Naive thymus-derived CD8-positive, alpha-beta T cell (primary cell): ENCODE data around the gene CLDN19. TPM values are rescaled to one million over a fixed set of nuclear protein-coding genes. Genes with fewer than 3 reads are reported as not detected.

ENCODE experiments used
- ATAC-seq, 2 donors: fragments of 150-1000 bp; cut with Tn5 transposase in 1 of 2; sonication (Bioruptor Pico), chemical (Tn5 transposase) in 1 of 2; 1 replicate in 1 of 2; 2 replicates in 1 of 2; pipeline ENCODE4 v1.10.0; 2021; ENCODE audit warnings: mild to moderate bottlenecking in 2 of 2, moderate library complexity in 2 of 2
- POLR2A ChIA-PET: fragments of 350-600 bp; sonication (Branson Sonifier 250); formaldehyde crosslinking; loops from one replicate; lab custom pipeline; 2021; ENCODE audit warnings: antibody characterized with exemption; lab: Charles Lee
- DNase-seq, 10 donors: peaks; one replicate each; pipeline versions ENCODE4 v3.0.0 to v3.0.0-alpha.2; 2020 to 2022
- H3K27ac Mint-ChIP-seq, 10 donors: one replicate each; pipeline ENCODE4 v1.8.0; 2020 to 2022; ENCODE audit warnings: mild to moderate bottlenecking in 10 of 10, mixed read lengths in 10 of 10, moderate library complexity in 4 of 10, inconsistent platforms in 1 of 10
- H3K27me3 Mint-ChIP-seq, 5 donors: one replicate each; pipeline ENCODE4 v1.8.0; 2021 to 2022; ENCODE audit warnings: mixed read lengths in 5 of 5
- H3K36me3 Mint-ChIP-seq, 3 donors: one replicate each; pipeline ENCODE4 v1.8.0; 2020 to 2022; ENCODE audit warnings: mixed read lengths in 3 of 3, mild to moderate bottlenecking in 2 of 3, inconsistent platforms in 1 of 3
- H3K4me1 Mint-ChIP-seq, 4 donors: one replicate each; pipeline ENCODE4 v1.8.0; 2021 to 2022; ENCODE audit warnings: mixed read lengths in 4 of 4
- H3K4me3 Mint-ChIP-seq, 10 donors: one replicate each; pipeline ENCODE4 v1.8.0; 2020 to 2022; ENCODE audit warnings: mild to moderate bottlenecking in 10 of 10, mixed read lengths in 10 of 10, moderate library complexity in 6 of 10, inconsistent platforms in 1 of 10
- H3K9me3 Mint-ChIP-seq, 9 donors: one replicate each; pipeline ENCODE4 v1.8.0; 2020 to 2022; ENCODE audit warnings: mixed read lengths in 9 of 9, mild to moderate bottlenecking in 3 of 9, inconsistent platforms in 1 of 9, moderate library complexity in 1 of 9
- polyA plus RNA-seq, 3 donors: library from polyadenylated mRNA; unstranded; fragments of 300-500 nt; fragmentation: Illumina TruSeq; gene quantifications; one replicate each; pipeline ENCODE4 v1.2.3, GENCODE V29; 2021
- total RNA-seq, 8 experiments: library from RNA in 2 of 8; stranded (reverse) in 2 of 8; gene quantifications; one replicate each; pipeline ENCODE4 v1.2.3 and lab custom pipeline; 2021 to 2026

Gene CLDN19
- total and polyA plus RNA-seq, 5 experiments from 2014 or later, result not detected

GRCh38 chr1:42686418-42686817, 53.6 kb downstream of the CLDN19 start:
- POLR2A ChIA-PET, result interaction anchor here (1.0 kb wide), 1 partner anchor 28 kb away, joined by 3 read pairs; the partner anchor contains the start of gene PPIH
- ATAC-seq (no peak), DNase-seq (no peak)
- H3K9me3 Mint-ChIP-seq, result peaks cover 0 to 2% (median 0%) of the 10 kb centered on the region in 9 donors
- H3K4me3 Mint-ChIP-seq, result peak overlapping the region in 9 of 10 donors; percentile 22 to 94 (median 52)
- H3K36me3 Mint-ChIP-seq, result peaks cover 0 to 38% (median 12%) of the 10 kb centered on the region in 3 donors
- peak overlapping the region in 5 of 10 donors; percentile 29 to 54 (median 49) for H3K27ac Mint-ChIP-seq
- peaks cover 30 to 86% (median 79%) of the 10 kb centered on the region in 4 donors for H3K4me1 Mint-ChIP-seq
- peaks cover 0 to 1% (median 0%) of the 10 kb centered on the region in 5 donors for H3K27me3 Mint-ChIP-seq

- ATAC-seq (no peak), DNase-seq (no peak)
- POLR2A ChIA-PET, result interaction anchor here (0.6 to 3.9 kb wide), 5 partner anchors 13 to 227 kb away, joined by 3 to 49 read pairs (median 8); partner anchors contain the start of genes C1orf50 and P3H1
- Mint-ChIP-seq H3K4me1 (peaks cover 41 to 80% (median 78%) of the 10 kb centered on the region in 4 donors), H3K27me3 (peaks cover 0 to 1% (median 0%) of the 10 kb centered on the region in 5 donors), H3K27ac (peak overlapping the region in 9 of 10 donors; percentile 81 to 97 (median 94)), H3K36me3 (peaks cover 0 to 35% (median 12%) of the 10 kb centered on the region in 3 donors), H3K4me3 (peak overlapping the region; percentile 86 to 98 (median 94)), H3K9me3 (peaks cover 0 to 2% (median 0%) of the 10 kb centered on the region in 9 donors)
Observed at GRCh38 chr1:42684139-42684538, 55.9 kb downstream of the CLDN19 start.

Other genes with a start within 250 kb of the CLDN19 start
- 10 to 100 TPM; 46.3 to 49.4 TPM for gene PPIH, start 81.8 kb downstream of the CLDN19 start, total RNA-seq
- 100 to 1,000 TPM in 1 of 3 donors, 10 to 100 TPM in 2; 82.3 to 100 (median 85.0) TPM for gene PPIH, start 81.8 kb downstream of the CLDN19 start, polyA plus RNA-seq
- 100 to 1,000 TPM; 308 to 319 TPM for gene YBX1, start 57.8 kb downstream of the CLDN19 start, total RNA-seq
- gene YBX1, start 57.8 kb downstream of the CLDN19 start, polyA plus RNA-seq, result 10 to 100 TPM; 80.5 to 89.2 (median 83.0) TPM
- 10 to 100 TPM; 48.4 to 55.2 TPM for gene P3H1, start 26.8 kb upstream of the CLDN19 start, total RNA-seq
- gene P3H1, start 26.8 kb upstream of the CLDN19 start, polyA plus RNA-seq, result 10 to 100 TPM in 1 of 3 donors, 1 to 10 TPM in 2; 4.3 to 11.1 (median 6.9) TPM
- 10 to 100 TPM; 22.4 to 25.1 TPM for gene C1orf50, start 27.0 kb upstream of the CLDN19 start, total RNA-seq
- gene C1orf50, start 27.0 kb upstream of the CLDN19 start, polyA plus RNA-seq, result 1 to 10 TPM; 2.6 to 3.2 (median 3.1) TPM
- gene TMEM269, start 44.8 kb upstream of the CLDN19 start, total RNA-seq, result 1 to 10 TPM in 1 of 2 experiments, under 1 TPM in 1; 0.49 to 1.0 TPM
- gene TMEM269, start 44.8 kb upstream of the CLDN19 start, polyA plus RNA-seq, result under 1 TPM in 1 of 3 donors, not detected in 2; 0.06 TPM
- 1 to 10 TPM; 7.4 to 9.4 TPM for gene ERMAP, start 76.9 kb upstream of the CLDN19 start, total RNA-seq
- 1 to 10 TPM; 1.1 to 2.9 (median 2.7) TPM for gene ERMAP, start 76.9 kb upstream of the CLDN19 start, polyA plus RNA-seq
- gene SVBP, start 77.2 kb upstream of the CLDN19 start, total RNA-seq, result 10 to 100 TPM; 20.5 to 22.6 TPM
- gene SVBP, start 77.2 kb upstream of the CLDN19 start, polyA plus RNA-seq, result 10 to 100 TPM; 36.2 to 54.6 (median 46.0) TPM
- 10 to 100 TPM; 11.6 to 12.5 TPM for gene ZNF691, start 106.4 kb upstream of the CLDN19 start, total RNA-seq
- gene ZNF691, start 106.4 kb upstream of the CLDN19 start, polyA plus RNA-seq, result 1 to 10 TPM; 8.5 to 9.7 (median 8.8) TPM
- 10 to 100 TPM; 57.2 to 57.3 TPM for gene SLC2A1, start 218.6 kb upstream of the CLDN19 start, total RNA-seq
- 10 to 100 TPM; 17.7 to 22.8 (median 22.0) TPM for gene SLC2A1, start 218.6 kb upstream of the CLDN19 start, polyA plus RNA-seq